Right lobe of liver (tissue), 6 donors: Measurements from ENCODE around the gene EEIG1. TPM values are rescaled to one million over a fixed set of nuclear protein-coding genes. Genes with fewer than 3 reads are reported as not detected.

ENCODE experiments used
- ATAC-seq, 4 donors: fragments of 200-7000 bp; cut with Tn5 transposase; one replicate each; pipeline ENCODE4 v1.9.1; 2020; ENCODE audit warnings: mild to moderate bottlenecking in 4 of 4, moderate library complexity in 4 of 4
- DNase-seq, 3 donors: peaks; one replicate each; pipeline ENCODE4 v3.0.0-alpha.2; 2020
- H3K27ac ChIP-seq, 3 donors: fragments of 200-600 bp; one replicate each; pipeline ENCODE4 v1.8.0; 2022
- H3K27me3 ChIP-seq, 2 donors: fragments of 200-600 bp; one replicate each; pipeline ENCODE4 v1.8.0; 2022
- H3K36me3 ChIP-seq, 4 donors: fragments of 200-600 bp; sonication (generic) in 1 of 4; one replicate each; pipeline versions ENCODE4 v1.5.1 to v1.8.0; 2017 to 2022; ENCODE audit warnings: control low read depth in 1 of 4
- H3K4me1 ChIP-seq, 4 donors: fragments of 200-600 bp; sonication (generic) in 1 of 4; one replicate each; pipeline versions ENCODE4 v1.5.1 to v1.8.0; 2017 to 2022; ENCODE audit warnings: control low read depth in 1 of 4
- H3K4me3 ChIP-seq, 3 donors: fragments of 200-600 bp; one replicate each; pipeline ENCODE4 v1.8.0; 2022
- H3K9me3 ChIP-seq, 4 donors: fragments of 200-600 bp; sonication (generic) in 1 of 4; one replicate each; pipeline versions ENCODE4 v1.5.1 to v1.8.0; 2017 to 2022; ENCODE audit warnings: control low read depth in 1 of 4
- POLR2A ChIP-seq: fragments of 450-650 bp; IDR thresholded peaks from one replicate; pipeline ENCODE4 v1.6.1; 2017; ENCODE audit warnings: antibody characterized with exemption, mild to moderate bottlenecking
- WGBS: methylation state at CpG from one replicate; pipeline ENCODE4 v1.1.6; 2018; ENCODE audit warnings: low coverage, low lambda C conversion rate; ENCODE audit not compliant: insufficient coverage; ENCODE audit errors: missing lambda C conversion rate; 5-methylcytosine and 5-hydroxymethylcytosine counted together
- intact Hi-C, 2 donors: fragments of 100-400 bp; cut with DNase I; formaldehyde crosslinking; loops; one replicate each; pipeline versions ENCODE4 v1.11.2 to v1.14.1; 2022
- total RNA-seq, 6 experiments: library from RNA; depleted of rRNA in 2 of 6; stranded (reverse); fragments of >200 nt in 2 of 6; fragmentation: NEBNext Ultra II Directional in 3 of 6; extraction: Animal tissue kit (Norgen Biotek cat#: 25700) in 3 of 6; gene quantifications; one replicate each; pipeline versions ENCODE4 v1.1.0 to v1.2.4, GENCODE V29; 2016 to 2023
- TF ChIP-seq, protein P1 (sequence below), 4 donors: fragments of 200-600 bp in 3 of 4; fragments of 450-650 bp in 1 of 4; IDR thresholded peaks; one replicate each; pipeline versions ENCODE4 v1.5.1 to v1.8.0; 2016 to 2022; ENCODE audit warnings: antibody characterized with exemption in 4 of 4, mild to moderate bottlenecking in 2 of 4
- donor health status: DM: no; HTN: yes; CAD: no.
- donor health status: DM: no; HTN: no; CAD: no.
- donor health status: DM: no; HTN: no; CAD: no.
- donor health status: DM: no; HTN: yes; CAD: no.
- donor health status: DM: no; HTN: yes; CAD: no.

Gene EEIG1
- total RNA-seq, 6 experiments from 2014 or later = 9.7 to 54.1 (median 23.6) TPM

DNA sequence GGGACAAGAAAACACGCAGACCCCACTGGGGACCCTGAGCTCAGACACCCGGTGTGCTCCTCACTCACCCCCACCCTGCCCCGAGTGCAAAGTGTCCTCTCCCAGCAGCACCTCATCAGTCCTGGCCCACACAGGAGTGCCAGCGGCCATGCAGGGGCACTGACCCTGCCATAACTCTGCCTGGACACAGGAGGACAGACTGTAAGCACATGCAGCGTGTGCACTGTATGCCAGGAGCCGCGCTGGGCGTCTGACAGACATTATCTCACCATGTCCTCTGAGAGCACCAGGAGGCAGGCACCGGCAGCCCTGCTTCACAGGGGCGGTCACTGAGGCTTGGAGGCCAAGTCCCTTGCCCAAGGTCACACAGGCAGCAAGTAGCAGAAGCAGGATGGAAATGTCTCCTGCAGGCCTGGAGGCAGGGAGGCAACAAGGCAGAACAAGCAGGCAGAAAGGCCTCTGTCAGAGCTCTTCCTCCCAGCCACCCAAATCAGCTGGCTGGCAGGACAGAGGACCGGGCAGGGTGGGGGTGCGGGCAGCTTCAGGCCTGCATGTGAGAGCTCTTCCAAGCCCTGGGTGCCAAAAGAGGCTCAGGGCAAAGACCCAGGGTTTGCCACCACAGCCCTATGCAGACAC, 8.4 kb downstream of the EEIG1 start:
- DNase-seq = peak in 1 of 3 donors; percentile 72
- TF ChIP-seq POLR2A = no peak
- TF ChIP-seq, protein P1, sequence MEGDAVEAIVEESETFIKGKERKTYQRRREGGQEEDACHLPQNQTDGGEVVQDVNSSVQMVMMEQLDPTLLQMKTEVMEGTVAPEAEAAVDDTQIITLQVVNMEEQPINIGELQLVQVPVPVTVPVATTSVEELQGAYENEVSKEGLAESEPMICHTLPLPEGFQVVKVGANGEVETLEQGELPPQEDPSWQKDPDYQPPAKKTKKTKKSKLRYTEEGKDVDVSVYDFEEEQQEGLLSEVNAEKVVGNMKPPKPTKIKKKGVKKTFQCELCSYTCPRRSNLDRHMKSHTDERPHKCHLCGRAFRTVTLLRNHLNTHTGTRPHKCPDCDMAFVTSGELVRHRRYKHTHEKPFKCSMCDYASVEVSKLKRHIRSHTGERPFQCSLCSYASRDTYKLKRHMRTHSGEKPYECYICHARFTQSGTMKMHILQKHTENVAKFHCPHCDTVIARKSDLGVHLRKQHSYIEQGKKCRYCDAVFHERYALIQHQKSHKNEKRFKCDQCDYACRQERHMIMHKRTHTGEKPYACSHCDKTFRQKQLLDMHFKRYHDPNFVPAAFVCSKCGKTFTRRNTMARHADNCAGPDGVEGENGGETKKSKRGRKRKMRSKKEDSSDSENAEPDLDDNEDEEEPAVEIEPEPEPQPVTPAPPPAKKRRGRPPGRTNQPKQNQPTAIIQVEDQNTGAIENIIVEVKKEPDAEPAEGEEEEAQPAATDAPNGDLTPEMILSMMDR (IDR thresholded peaks at IDR 0.05) = no peak
- intact Hi-C loops = no loop called here
- no peaks in the 10 kb centered on the region for H3K27me3 ChIP-seq
- peak overlapping the region in 1 of 3 donors; percentile 63 for H3K27ac ChIP-seq
- peak; percentile 2 to 17 (median 8) for ATAC-seq
- no peak overlapping the region for H3K4me3 ChIP-seq
- 40% methylated on average over 2 of the region's 12 CpGs for WGBS
- no peaks in the 10 kb centered on the region for H3K36me3 ChIP-seq
- peaks cover 0 to 98% (median 42%) of the 10 kb centered on the region in 4 donors for H3K4me1 ChIP-seq
- H3K9me3 ChIP-seq = no peaks in the 10 kb centered on the region

DNA sequence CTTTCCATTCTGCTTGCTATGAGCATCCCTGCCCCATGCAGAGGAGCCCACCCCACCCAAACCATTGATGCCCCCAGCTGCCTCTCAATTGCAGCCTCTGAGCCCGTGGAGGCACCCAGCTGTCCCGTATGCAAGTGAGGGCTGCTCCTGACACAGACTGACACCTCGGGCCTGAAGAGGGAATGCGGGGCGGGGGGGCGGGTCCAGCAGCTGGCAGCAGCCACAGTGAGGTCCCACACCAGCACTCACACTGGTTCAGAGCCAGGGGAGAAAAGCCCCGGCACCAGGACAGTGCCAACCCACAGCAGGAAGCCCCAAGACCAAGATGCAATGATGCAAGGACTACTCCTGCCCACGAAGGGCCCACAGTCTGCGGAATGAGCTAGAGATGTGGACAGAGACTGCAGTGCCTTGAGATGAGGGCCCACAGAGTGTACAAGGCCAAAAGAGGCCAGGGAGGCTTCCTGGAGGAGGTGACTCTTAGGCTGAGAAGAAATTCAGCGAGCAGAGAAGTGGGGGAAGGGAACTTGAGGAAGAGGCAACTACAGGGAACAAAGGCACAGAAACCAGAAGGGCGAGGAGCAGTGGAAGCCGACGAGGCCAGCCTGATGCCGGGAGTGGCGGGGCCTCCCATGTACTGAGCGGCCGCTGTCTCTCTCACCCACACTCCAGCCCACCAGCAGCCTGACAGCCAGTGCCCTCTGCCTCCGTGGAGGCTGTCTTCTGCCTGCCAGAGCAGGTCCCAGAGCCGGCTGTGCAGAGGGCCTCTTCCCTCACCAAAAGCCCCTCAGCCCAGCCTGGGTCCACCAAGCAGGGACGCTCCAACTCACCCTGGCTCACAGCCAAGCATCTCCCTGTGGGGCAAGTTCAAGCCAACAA, 9.2 kb downstream of the EEIG1 start:
- 19% methylated on average over 8 of the region's 20 CpGs for WGBS
- ATAC-seq = no peak

DNA sequence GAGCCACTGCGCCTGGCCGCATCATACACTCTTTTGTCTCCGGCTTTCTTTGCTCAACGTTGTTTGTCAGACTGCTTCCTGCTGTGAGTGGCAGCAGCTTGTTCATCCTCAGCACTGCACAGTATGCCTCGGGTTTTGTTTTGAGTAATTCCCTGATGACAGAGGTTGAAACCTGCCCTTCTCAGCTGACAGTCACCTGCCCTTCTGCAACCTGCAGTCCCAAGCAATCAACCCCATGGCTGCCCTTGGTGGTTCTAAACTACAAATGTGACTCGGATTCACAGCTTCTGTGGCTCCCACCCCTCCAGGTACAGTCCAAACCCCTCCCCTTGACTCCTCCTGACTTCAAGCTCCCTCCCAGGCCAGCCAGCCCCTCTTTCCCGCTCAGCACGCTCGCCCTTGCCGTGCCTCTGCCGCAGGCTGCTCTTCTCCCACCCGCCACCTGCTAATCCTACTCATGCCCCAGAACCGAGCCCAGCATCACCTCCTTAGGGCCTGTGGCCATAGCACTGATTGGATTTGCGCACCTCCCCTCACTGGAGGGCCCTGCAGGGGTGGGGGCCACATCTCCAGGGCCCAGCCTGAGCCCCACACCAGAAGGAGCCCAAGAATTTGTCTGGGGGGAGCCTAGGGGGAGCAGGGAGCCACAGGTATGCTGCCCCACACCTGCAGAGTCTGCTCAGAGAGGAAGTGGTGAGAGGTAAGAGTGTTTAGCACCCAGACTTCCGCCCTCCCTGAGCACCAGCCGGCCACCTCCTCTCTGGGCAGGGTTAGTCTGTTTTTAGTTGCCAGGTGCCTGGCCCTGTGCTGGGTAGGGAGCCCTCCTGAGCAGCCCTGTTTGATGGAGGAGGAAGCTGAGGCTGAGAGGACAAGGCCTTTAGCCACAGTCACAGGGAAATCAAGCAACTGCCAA, 10.1 kb downstream of the EEIG1 start:
- no peaks in the 10 kb centered on the region for H3K36me3 ChIP-seq

More for the DNA sequence above, 9.2 kb downstream of the EEIG1 start:
- Histone ChIP-seq H3K36me3 (no peaks in the 10 kb centered on the region), H3K9me3 (no peaks in the 10 kb centered on the region), H3K4me3 (no peak overlapping the region), H3K27ac (no peak overlapping the region), H3K4me1 (peaks cover 0 to 96% (median 42%) of the 10 kb centered on the region in 4 donors), H3K27me3 (no peaks in the 10 kb centered on the region)
- no peak for DNase-seq
- TF ChIP-seq, protein P1 (IDR thresholded peaks at IDR 0.05) = no peak
- intact Hi-C loops = no loop called here

More for the DNA sequence above, 10.1 kb downstream of the EEIG1 start:
- Histone ChIP-seq H3K4me3 (no peak overlapping the region), H3K9me3 (no peaks in the 10 kb centered on the region), H3K27ac (no peak overlapping the region), H3K27me3 (no peaks in the 10 kb centered on the region), H3K4me1 (peaks cover 0 to 96% (median 44%) of the 10 kb centered on the region in 4 donors)
- TF ChIP-seq POLR2A = no peak
- TF ChIP-seq, protein P1 (IDR thresholded peaks at IDR 0.05) = no peak
- DNase-seq (no peak), ATAC-seq (no peak)
- intact Hi-C loops = no loop called here
- WGBS = 42% methylated on average over 11 of the region's 16 CpGs
